PC-3 (cell line): ENCODE data around the gene ARL4D. TPM values are rescaled to one million over a fixed set of nuclear protein-coding genes. Genes with fewer than 3 reads are reported as not detected.
A peak's percentile ranks its signal among the peaks of the same experiment; 100 is the strongest.

ENCODE experiments used
- ATAC-seq: fragments of 200-7000 bp; cut with Tn5 transposase; 2 replicates; pipeline ENCODE4 v1.9.1; 2020; ENCODE audit warnings: mild to moderate bottlenecking, moderate library complexity
- BruUV-seq: library from RNA; stranded (reverse); fragments of 400-500 nt; replicated peaks from 2 replicates; lab custom pipeline; 2021; lab: Mats Ljungman, UMichigan
- CTCF ChIA-PET: fragments of 300-600 bp; sonication (Branson Sonifier 250); formaldehyde crosslinking; loops from one replicate; lab custom pipeline; 2022; ENCODE audit warnings: antibody characterized with exemption; lab: Charles Lee
- POLR2A ChIA-PET: fragments of 300-600 bp; sonication (Branson Sonifier 250); formaldehyde crosslinking; loops from one replicate; lab custom pipeline; 2022; ENCODE audit warnings: antibody characterized with exemption; ENCODE audit not compliant: unreplicated experiment; lab: Charles Lee
- DNase-seq: peaks from one replicate; pipeline ENCODE4 v3.0.0-alpha.2; 2015
- H2AFZ ChIP-seq: fragments of 300-600 bp; sonication (generic); 2 replicates; pipeline ENCODE4 v1.6.0; 2016; ENCODE audit warnings: antibody characterized with exemption, low read length
- H3F3A ChIP-seq: fragments of 300-600 bp; sonication (generic); one replicate; pipeline ENCODE4 v1.6.0; 2017; ENCODE audit warnings: antibody characterized with exemption, low read length, control low read depth, mild to moderate bottlenecking; ENCODE audit not compliant: unreplicated experiment
- H3K27ac ChIP-seq: fragments of 300-600 bp; sonication (generic); 2 replicates; pipeline ENCODE4 v1.5.1; 2016; ENCODE audit warnings: mild to moderate bottlenecking, low read length
- H3K27me3 ChIP-seq: fragments of 300-600 bp; sonication (generic); 2 replicates; pipeline ENCODE4 v1.6.1; 2016; ENCODE audit warnings: low read length, mixed read lengths
- H3K36me3 ChIP-seq: fragments of 300-600 bp; sonication (generic); 2 replicates; pipeline ENCODE4 v1.6.1; 2016; ENCODE audit warnings: low read depth, mixed run types, low read length, mixed read lengths
- H3K4me1 ChIP-seq: fragments of 300-600 bp; sonication (generic); 2 replicates; pipeline ENCODE4 v1.5.1; 2016; ENCODE audit warnings: low read length; ENCODE audit not compliant: insufficient read depth
- H3K4me2 ChIP-seq: fragments of 300-600 bp; sonication (generic); 2 replicates; pipeline ENCODE4 v1.6.0; 2016; ENCODE audit warnings: low read length
- H3K4me3 ChIP-seq: fragments of 300-600 bp; sonication (generic); 2 replicates; pipeline ENCODE4 v1.5.1; 2016; ENCODE audit warnings: mild to moderate bottlenecking, low read length, mixed read lengths
- H3K79me2 ChIP-seq: fragments of 300-600 bp; sonication (generic); 2 replicates; pipeline ENCODE4 v1.6.1; 2017; ENCODE audit warnings: low read length, mixed read lengths
- H3K9ac ChIP-seq: fragments of 300-600 bp; sonication (generic); 2 replicates; pipeline ENCODE4 v1.6.0; 2016; ENCODE audit warnings: mild to moderate bottlenecking, low read length
- H3K9me2 ChIP-seq: fragments of 300-600 bp; sonication (generic); replicated peaks from 2 replicates; pipeline ENCODE4 v1.6.1; 2016; ENCODE audit warnings: mixed run types, low read length, mixed read lengths
- H3K9me3 ChIP-seq: fragments of 300-600 bp; sonication (generic); 2 replicates; pipeline ENCODE4 v1.6.1; 2016; ENCODE audit warnings: low read length, mixed read lengths
- H4K20me1 ChIP-seq: fragments of 300-600 bp; sonication (generic); 2 replicates; pipeline ENCODE4 v1.6.1; 2016; ENCODE audit warnings: low read length, mixed read lengths
- EZH2 ChIP-seq: fragments of 300-600 bp; sonication (generic); IDR thresholded peaks from one replicate; pipeline ENCODE4 v1.6.1; 2017; ENCODE audit warnings: antibody characterized with exemption, mild to moderate bottlenecking, low read length; ENCODE audit not compliant: unreplicated experiment
- EZH2phosphoT487 ChIP-seq: fragments of 300-600 bp; sonication (generic); IDR thresholded peaks from 2 replicates; pipeline ENCODE4 v1.6.1; 2018; ENCODE audit warnings: mild to moderate bottlenecking, antibody characterized with exemption, low read length, borderline replicate concordance
- intact Hi-C: fragments of 100-400 bp; cut with micrococcal nuclease; formaldehyde crosslinking; loops from 2 replicates; pipeline ENCODE4 v1.9.0; 2023
- total RNA-seq: library from RNA; depleted of rRNA; stranded (reverse); fragments of >200 nt; gene quantifications from 2 replicates; pipeline ENCODE4 v1.2.3, GENCODE V29; 2014
- TF ChIP-seq, protein P1 (sequence below): fragments of 300-600 bp; sonication (generic); conservative IDR thresholded peaks from 2 replicates; pipeline ENCODE4 v1.5.1; 2017; ENCODE audit warnings: antibody characterized with exemption, low read depth, mild to moderate bottlenecking, low read length

Gene ARL4D
- total RNA-seq, 1 experiment from 2014 or later: 14.3 TPM

GRCh38 chr17:43427362-43428043 lies 28.7 kb downstream of the ARL4D start:
- Histone ChIP-seq H3K27me3 (no peaks in the 10 kb centered on the region), H3K27ac (no peak overlapping the region), H3K4me1 (no peaks in the 10 kb centered on the region), H3K36me3 (no peaks in the 10 kb centered on the region), H3F3A (no peaks in the 10 kb centered on the region), H2AFZ (no peak overlapping the region), H3K4me3 (no peak overlapping the region), H3K4me2 (no peak overlapping the region), H3K9me3 (no peaks in the 10 kb centered on the region), H3K9me2 (no peaks in the 10 kb centered on the region), H3K79me2 (no peaks in the 10 kb centered on the region), H3K9ac (no peak overlapping the region), H4K20me1 (no peaks in the 10 kb centered on the region)
- POLR2A ChIA-PET: no interaction called here
- intact Hi-C loops: no loop called here
- DNase-seq (no peak), ATAC-seq (no peak)
- TF ChIP-seq EZH2 (no peak), EZH2phosphoT487 (no peak)
- TF ChIP-seq, protein P1, sequence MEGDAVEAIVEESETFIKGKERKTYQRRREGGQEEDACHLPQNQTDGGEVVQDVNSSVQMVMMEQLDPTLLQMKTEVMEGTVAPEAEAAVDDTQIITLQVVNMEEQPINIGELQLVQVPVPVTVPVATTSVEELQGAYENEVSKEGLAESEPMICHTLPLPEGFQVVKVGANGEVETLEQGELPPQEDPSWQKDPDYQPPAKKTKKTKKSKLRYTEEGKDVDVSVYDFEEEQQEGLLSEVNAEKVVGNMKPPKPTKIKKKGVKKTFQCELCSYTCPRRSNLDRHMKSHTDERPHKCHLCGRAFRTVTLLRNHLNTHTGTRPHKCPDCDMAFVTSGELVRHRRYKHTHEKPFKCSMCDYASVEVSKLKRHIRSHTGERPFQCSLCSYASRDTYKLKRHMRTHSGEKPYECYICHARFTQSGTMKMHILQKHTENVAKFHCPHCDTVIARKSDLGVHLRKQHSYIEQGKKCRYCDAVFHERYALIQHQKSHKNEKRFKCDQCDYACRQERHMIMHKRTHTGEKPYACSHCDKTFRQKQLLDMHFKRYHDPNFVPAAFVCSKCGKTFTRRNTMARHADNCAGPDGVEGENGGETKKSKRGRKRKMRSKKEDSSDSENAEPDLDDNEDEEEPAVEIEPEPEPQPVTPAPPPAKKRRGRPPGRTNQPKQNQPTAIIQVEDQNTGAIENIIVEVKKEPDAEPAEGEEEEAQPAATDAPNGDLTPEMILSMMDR: no peak
- CTCF ChIA-PET: no interaction called here
- no TSS peak for BruUV-seq

DNA sequence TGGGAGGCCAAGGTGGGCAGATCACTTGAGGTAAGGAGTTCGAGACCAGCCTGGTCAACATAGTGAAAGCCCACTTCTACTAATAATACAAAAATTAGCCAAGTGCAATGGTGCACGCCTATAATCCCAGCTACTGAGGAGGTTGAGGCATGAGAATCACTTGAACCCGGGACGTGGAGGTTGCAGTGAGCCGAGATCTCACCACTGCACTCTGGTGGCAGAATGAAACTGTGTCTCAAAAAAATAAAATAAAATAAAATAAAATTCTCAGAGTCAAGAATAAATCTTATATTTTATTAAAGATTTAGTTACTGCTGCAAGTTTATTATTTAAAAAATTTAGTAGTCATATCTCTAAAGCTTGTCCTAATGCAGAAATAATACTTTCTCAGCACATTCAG lies 29.7 kb downstream of the ARL4D start:
- CTCF ChIA-PET: no interaction called here

More for the DNA sequence above, 29.7 kb downstream of the ARL4D start:
- Histone ChIP-seq H4K20me1 (no peaks in the 10 kb centered on the region), H2AFZ (no peak overlapping the region), H3K27ac (no peak overlapping the region), H3K4me1 (no peaks in the 10 kb centered on the region), H3K79me2 (no peaks in the 10 kb centered on the region), H3K9me3 (no peaks in the 10 kb centered on the region), H3K27me3 (no peaks in the 10 kb centered on the region), H3F3A (no peaks in the 10 kb centered on the region), H3K36me3 (no peaks in the 10 kb centered on the region), H3K4me2 (no peak overlapping the region), H3K9me2 (no peaks in the 10 kb centered on the region), H3K4me3 (no peak overlapping the region), H3K9ac (no peak overlapping the region)
- DNase-seq (no peak), ATAC-seq (no peak)
- no peak for TF ChIP-seq EZH2phosphoT487
- TF ChIP-seq, protein P1: peak; percentile 27; the same call in 1 of the 2 replicates
- intact Hi-C loops: no loop called here
- POLR2A ChIA-PET: no interaction called here
- BruUV-seq: no TSS peak
